H1 (cell line): ENCODE measurements around the gene FAM222B.

ENCODE experiments used
- KDM4A ChIP-seq: IDR thresholded peaks from one replicate; pipeline ENCODE4 v1.7.1; 2012; ENCODE audit warnings: low read depth, mild to moderate bottlenecking, moderate library complexity, low read length, inconsistent platforms; ENCODE audit not compliant: severe bottlenecking
- NRF1 ChIP-seq: IDR thresholded peaks from 2 replicates; pipeline ENCODE4 v1.6.1; 2011; ENCODE audit warnings: mild to moderate bottlenecking, low read depth, low read length, improper control_type of control experiment
- POLR2AphosphoS5 ChIP-seq: IDR thresholded peaks from 2 replicates; pipeline ENCODE4 v1.6.1; 2011; ENCODE audit warnings: low read depth, low read length
- RAD21 ChIP-seq, 2 experiments: IDR thresholded peaks in 1 of 2; conservative IDR thresholded peaks in 1 of 2; 2 replicates each; pipeline ENCODE4 v1.6.1; 2011; ENCODE audit warnings: low read depth in 2 of 2, low read length in 2 of 2, improper control_type of control experiment in 1 of 2, inconsistent platforms in 1 of 2, mild to moderate bottlenecking in 1 of 2, moderate library complexity in 1 of 2
- RBBP5 ChIP-seq: IDR thresholded peaks from 2 replicates; pipeline ENCODE4 v1.7.1; 2012; ENCODE audit warnings: low read depth, mild to moderate bottlenecking, inconsistent platforms, low read length, moderate library complexity, borderline replicate concordance
- TF ChIP-seq, protein P1 (sequence below), 3 experiments: IDR thresholded peaks; 1 replicate in 2 of 3; 2 replicates in 1 of 3; pipeline versions ENCODE4 v1.5.1 to v1.6.1; 2011; ENCODE audit warnings: low read length in 3 of 3, mild to moderate bottlenecking in 3 of 3, inconsistent platforms in 2 of 3, low read depth in 1 of 3, moderate library complexity in 1 of 3; ENCODE audit not compliant: insufficient read depth in 1 of 3; ENCODE audit errors: control extremely low read depth in 1 of 3

DNA sequence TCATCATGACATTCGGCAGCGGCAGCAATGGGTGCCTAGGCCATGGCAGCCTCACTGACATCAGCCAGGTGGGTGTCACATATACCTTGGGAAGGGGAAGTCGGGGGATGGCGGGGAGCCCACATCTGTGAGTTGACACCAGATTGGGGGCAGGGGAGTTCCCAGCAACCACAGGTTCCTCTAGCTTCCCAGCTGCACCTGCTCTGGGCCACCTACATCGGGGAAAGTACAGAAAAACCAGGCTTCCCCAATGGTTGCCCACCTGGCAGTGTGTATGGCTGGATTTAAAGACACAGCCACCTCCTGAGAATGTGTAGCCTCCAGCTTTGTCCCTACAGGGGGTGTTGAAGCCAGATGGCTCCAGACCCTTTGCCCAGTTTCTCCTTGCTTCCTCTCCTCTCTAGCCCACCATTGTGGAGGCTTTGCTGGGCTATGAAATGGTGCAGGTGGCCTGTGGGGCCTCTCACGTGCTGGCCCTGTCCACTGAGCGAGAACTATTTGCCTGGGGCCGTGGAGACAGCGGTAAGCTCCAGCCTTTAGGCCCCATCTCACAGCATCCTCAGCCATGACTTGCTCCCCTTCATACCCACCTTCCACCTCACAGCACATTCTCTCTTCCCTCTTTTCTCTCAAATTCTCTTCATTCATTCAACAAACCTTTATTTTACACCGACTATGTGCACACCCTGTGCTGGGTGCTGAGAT is 103.8 kb downstream of the FAM222B start:
- no peak for TF ChIP-seq KDM4A
- TF ChIP-seq POLR2AphosphoS5 = no peak
- no peak for TF ChIP-seq RBBP5
- TF ChIP-seq, protein P1, sequence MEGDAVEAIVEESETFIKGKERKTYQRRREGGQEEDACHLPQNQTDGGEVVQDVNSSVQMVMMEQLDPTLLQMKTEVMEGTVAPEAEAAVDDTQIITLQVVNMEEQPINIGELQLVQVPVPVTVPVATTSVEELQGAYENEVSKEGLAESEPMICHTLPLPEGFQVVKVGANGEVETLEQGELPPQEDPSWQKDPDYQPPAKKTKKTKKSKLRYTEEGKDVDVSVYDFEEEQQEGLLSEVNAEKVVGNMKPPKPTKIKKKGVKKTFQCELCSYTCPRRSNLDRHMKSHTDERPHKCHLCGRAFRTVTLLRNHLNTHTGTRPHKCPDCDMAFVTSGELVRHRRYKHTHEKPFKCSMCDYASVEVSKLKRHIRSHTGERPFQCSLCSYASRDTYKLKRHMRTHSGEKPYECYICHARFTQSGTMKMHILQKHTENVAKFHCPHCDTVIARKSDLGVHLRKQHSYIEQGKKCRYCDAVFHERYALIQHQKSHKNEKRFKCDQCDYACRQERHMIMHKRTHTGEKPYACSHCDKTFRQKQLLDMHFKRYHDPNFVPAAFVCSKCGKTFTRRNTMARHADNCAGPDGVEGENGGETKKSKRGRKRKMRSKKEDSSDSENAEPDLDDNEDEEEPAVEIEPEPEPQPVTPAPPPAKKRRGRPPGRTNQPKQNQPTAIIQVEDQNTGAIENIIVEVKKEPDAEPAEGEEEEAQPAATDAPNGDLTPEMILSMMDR (IDR thresholded peaks at IDR 0.05; ENCODE audit: control extremely low read depth in 1 of 3, insufficient read depth in 1 of 3, low read depth in 1 of 3, low read length in 3 of 3) = no peak
- no peak for TF ChIP-seq NRF1
- no peak for TF ChIP-seq RAD21 (IDR thresholded peaks at IDR 0.05 in 1 of 2, conservative IDR thresholded peaks at IDR 0.05 in 1 of 2; ENCODE audit: low read depth in 2 of 2, low read length in 2 of 2)
